Measurements from ENCODE around the gene ZNF335.
"Not testable (repeated sequence)": the region's sequence is repeated elsewhere in the genome, so short reads cannot be mapped to it uniquely, and the experiment has no call there.

ZNF335 gene

GRCh38 chr20:45911486-45912343 is 60.3 kb downstream of the ZNF335 start, which contains the start of gene PLTP:
Gene PLTP (minus strand): TSS chr20:45912155. CDS start chr20:45911452, 703 bp downstream.
- DNase-seq (ENCODE audit: low read depth in 2 of 2), result no peak

- peak; percentile 100 for DNase-seq (ENCODE audit: low read depth in 2 of 2)
These were observed 61.1 kb downstream of the ZNF335 start for GRCh38 chr20:45910670-45911485.

- DNase-seq (ENCODE audit: low read depth in 2 of 2), result no peak
These were observed 62.0 kb downstream of the ZNF335 start for GRCh38 chr20:45909817-45910669.

GRCh38 chr20:45909336-45909808 is 62.6 kb downstream of the ZNF335 start:
- DNase-seq (ENCODE audit: low read depth in 2 of 2), result no peak

GRCh38 chr20:45908084-45908483 is 63.9 kb downstream of the ZNF335 start:
- DNase-seq (ENCODE audit: low read depth in 2 of 2), result no peak

- no peak for DNase-seq (ENCODE audit: low read depth in 2 of 2)
These were observed 64.6 kb downstream of the ZNF335 start for GRCh38 chr20:45907219-45907948.

- no peak for DNase-seq (ENCODE audit: low read depth in 2 of 2)
These were observed 66.4 kb downstream of the ZNF335 start for GRCh38 chr20:45905505-45906079.

GRCh38 chr20:45904583-45905504 is 67.2 kb downstream of the ZNF335 start:
- DNase-seq (ENCODE audit: low read depth in 2 of 2), result no peak

- no peak for DNase-seq (ENCODE audit: low read depth in 2 of 2)
These were observed 69.8 kb downstream of the ZNF335 start for GRCh38 chr20:45902199-45902701.

GRCh38 chr20:45901332-45901731 is 70.7 kb downstream of the ZNF335 start:
- DNase-seq (ENCODE audit: low read depth in 2 of 2), result not testable (repeated sequence)

GRCh38 chr20:45899046-45899835 is 72.8 kb downstream of the ZNF335 start:
- DNase-seq (ENCODE audit: low read depth in 2 of 2), result no peak
